HepG2 (cell line): Measurements from ENCODE around the gene INO80. TPM values are rescaled to one million over a fixed set of nuclear protein-coding genes. Genes with fewer than 3 reads are reported as not detected.

Source experiments
- ATAC-seq: fragments of 200-7000 bp; cut with Tn5 transposase; 3 replicates; pipeline ENCODE4 v1.9.1; 2020; ENCODE audit warnings: mild to moderate bottlenecking, moderate library complexity
- BruUV-seq: library from RNA; stranded (reverse); fragments of 400-500 nt; replicated peaks from 2 replicates; lab custom pipeline; 2021; lab: Mats Ljungman, UMichigan
- CTCF ChIA-PET: fragments of 300-600 bp; formaldehyde crosslinking; extraction: SDS; loops from one replicate; lab custom pipeline; 2021; ENCODE audit warnings: low total read pairs, inconsistent platforms, low intra/inter-chr PET ratio; lab: Yijun Ruan, JAX
- POLR2A ChIA-PET: fragments of 350-600 bp; sonication (Branson Sonifier 250); formaldehyde crosslinking; loops from one replicate; lab custom pipeline; 2020; ENCODE audit warnings: antibody characterized with exemption, inconsistent platforms; lab: Yijun Ruan, JAX
- DNase-seq: peaks from one replicate; pipeline ENCODE4 v3.0.0-alpha.2; 2015; ENCODE audit warnings: low spot score
- FAIRE-seq: peaks from 3 replicates; lab custom pipeline; 2011; peaks lifted over from hg19 to GRCh38; lab: Jason Lieb, UNC
- H2AFZ ChIP-seq: one replicate; pipeline ENCODE4 v1.6.1; 2011; ENCODE audit warnings: low read length, inconsistent platforms
- H3K27ac ChIP-seq: fragments of 300-600 bp; 3 replicates; pipeline ENCODE4 v1.8.0; 2011; ENCODE audit warnings: mixed run types, mild to moderate bottlenecking, mixed read lengths, low read length, inconsistent platforms; ENCODE audit not compliant: insufficient read depth; ENCODE audit errors: extremely low read length
- H3K27me3 ChIP-seq, 2 experiments: fragments of 200-600 bp in 1 of 2; 2 replicates in 1 of 2; 3 replicates in 1 of 2; pipeline versions ENCODE4 v1.6.0 to v1.8.0; 2011; ENCODE audit warnings: low read length in 2 of 2, mild to moderate bottlenecking in 2 of 2, moderate library complexity in 2 of 2, inconsistent platforms in 1 of 2; ENCODE audit not compliant: insufficient read depth in 2 of 2, control insufficient read depth in 1 of 2
- H3K36me3 ChIP-seq, 2 experiments: fragments of 200-600 bp in 1 of 2; replicated peaks in 1 of 2; 2 replicates in 1 of 2; 3 replicates in 1 of 2; pipeline versions ENCODE4 v1.5.1 to v1.8.0; 2011; ENCODE audit warnings: low read length in 2 of 2, inconsistent platforms in 1 of 2; ENCODE audit not compliant: insufficient read depth in 2 of 2, control insufficient read depth in 1 of 2
- H3K4me1 ChIP-seq: 2 replicates; pipeline ENCODE4 v1.5.1; 2012; ENCODE audit warnings: low read length, inconsistent platforms; ENCODE audit not compliant: insufficient read depth
- H3K4me2 ChIP-seq: 2 replicates; pipeline ENCODE4 v1.6.0; 2011; ENCODE audit warnings: low read depth, low read length, inconsistent platforms
- H3K4me3 ChIP-seq, 3 experiments: fragments of 200-600 bp in 1 of 3; sonication (generic), shearing (Covaris generic) in 1 of 3; replicated peaks in 1 of 3; 2 replicates each; pipeline ENCODE4 v1.5.1; 2011 to 2016; ENCODE audit warnings: low read length in 3 of 3, inconsistent platforms in 2 of 3, low read depth in 2 of 3, mild to moderate bottlenecking in 2 of 3, control low read depth in 1 of 3, mixed read lengths in 1 of 3; ENCODE audit not compliant: insufficient read depth in 1 of 3
- H3K79me2 ChIP-seq: one replicate; pipeline ENCODE4 v1.6.1; 2011; ENCODE audit warnings: low read length, inconsistent platforms; ENCODE audit not compliant: insufficient read depth
- H3K9ac ChIP-seq: 2 replicates; pipeline ENCODE4 v1.6.0; 2011; ENCODE audit warnings: mild to moderate bottlenecking, low read depth, low read length, inconsistent platforms; ENCODE audit not compliant: insufficient read depth
- H3K9me3 ChIP-seq: 2 replicates; pipeline ENCODE4 v1.5.1; 2012; ENCODE audit warnings: mild to moderate bottlenecking, low read length
- H4K20me1 ChIP-seq: 2 replicates; pipeline ENCODE4 v1.6.0; 2011; ENCODE audit warnings: inconsistent platforms, mild to moderate bottlenecking, low read length, moderate library complexity; ENCODE audit not compliant: insufficient read depth
- CTCF ChIP-seq: sonication (generic); formaldehyde crosslinking; IDR thresholded peaks from 2 replicates; pipeline ENCODE4 v1.5.0; 2020; ENCODE audit warnings: mild to moderate bottlenecking, missing genetic modification reagents, moderate library complexity
- KLF6 ChIP-seq: IDR thresholded peaks from 2 replicates; pipeline ENCODE4 v1.8.0; 2016; ENCODE audit warnings: missing biosample characterization, missing genetic modification reagents
- MAX ChIP-seq: IDR thresholded peaks from 2 replicates; pipeline ENCODE4 v1.6.1; 2012; ENCODE audit warnings: inconsistent platforms
- NAIF1 ChIP-seq: sonication (generic); formaldehyde crosslinking; IDR thresholded peaks from 2 replicates; pipeline ENCODE4 v1.5.0; 2020; ENCODE audit warnings: mild to moderate bottlenecking, missing genetic modification reagents, borderline replicate concordance
- REST ChIP-seq, 2 experiments: IDR thresholded peaks; 2 replicates each; pipeline ENCODE4 v1.6.1; 2011 to 2012; ENCODE audit warnings: low read length in 2 of 2, borderline replicate concordance in 1 of 2, low read depth in 1 of 2, mild to moderate bottlenecking in 1 of 2, moderate library complexity in 1 of 2
- SIX4 ChIP-seq: sonication (generic); formaldehyde crosslinking; IDR thresholded peaks from 2 replicates; pipeline ENCODE4 v1.4.0; 2020; ENCODE audit warnings: missing genetic modification reagents
- TBX3 ChIP-seq: fragments of 450-650 bp; IDR thresholded peaks from 2 replicates; pipeline ENCODE4 v1.6.1; 2017; ENCODE audit warnings: antibody characterized with exemption, mild to moderate bottlenecking, inconsistent platforms, borderline replicate concordance
- TOPORS ChIP-seq: sonication (generic); formaldehyde crosslinking; IDR thresholded peaks from 2 replicates; pipeline ENCODE4 v1.8.0; 2023; ENCODE audit warnings: mild to moderate bottlenecking, missing genetic modification reagents
- ZNF17 ChIP-seq: sonication (generic); formaldehyde crosslinking; IDR thresholded peaks from 2 replicates; pipeline ENCODE4 v1.5.0; 2020; ENCODE audit warnings: mild to moderate bottlenecking, missing genetic modification reagents
- ZNF547 ChIP-seq: sonication (generic); formaldehyde crosslinking; IDR thresholded peaks from 2 replicates; pipeline ENCODE4 v1.5.1; 2020; ENCODE audit warnings: mild to moderate bottlenecking, missing genetic modification reagents
- ZNF709 ChIP-seq: sonication (generic); formaldehyde crosslinking; IDR thresholded peaks from 2 replicates; pipeline ENCODE4 v1.5.0; 2020; ENCODE audit warnings: mild to moderate bottlenecking, missing genetic modification reagents
- ZNF816 ChIP-seq: sonication (generic); formaldehyde crosslinking; IDR thresholded peaks from 2 replicates; pipeline ENCODE4 v1.8.0; 2022; ENCODE audit warnings: missing genetic modification reagents, mild to moderate bottlenecking, borderline replicate concordance
- WGBS: methylation state at CpG from one replicate; pipeline ENCODE4 v1.1.6; 2017; ENCODE audit warnings: low lambda C conversion rate; 5-methylcytosine and 5-hydroxymethylcytosine counted together
- in situ Hi-C: cut with HindIII; loops from 2 replicates; pipeline ENCODE4 v1.10.0; 2017; ENCODE audit warnings: low pct_unique_long_range_greater_than_20kb; ENCODE audit not compliant: extremely low pct_ligation_motif_present
- intact Hi-C: fragments of 100-400 bp; cut with micrococcal nuclease; formaldehyde crosslinking; loops from one replicate; pipeline ENCODE4 v1.10.0; 2022; ENCODE audit not compliant: unreplicated experiment
- polyA plus RNA-seq, 8 experiments: library from polyadenylated mRNA; depleted of rRNA in 3 of 8; stranded (reverse) in 7 of 8; unstranded in 1 of 8; fragments of >200 nt; fragmentation: Illumina TruSeq in 4 of 8; extraction: Trizol in 4 of 8; gene quantifications; 2 replicates each; pipeline versions ENCODE4 v1.2.1 to v1.2.3, GENCODE V29; 2011 to 2016; ENCODE audit warnings: low read depth in 4 of 8, missing spikeins in 1 of 8, mixed read lengths in 1 of 8; ENCODE audit not compliant: insufficient read depth in 1 of 8
- total RNA-seq, 5 experiments: library from RNA; depleted of rRNA; stranded (reverse); fragments of >200 nt; fragmentation: Illumina TruSeq; extraction: Trizol; gene quantifications; 2 replicates each; pipeline ENCODE4 v1.2.3, GENCODE V29; 2016; ENCODE audit warnings: low read depth in 1 of 5

The INO80 gene
- total and polyA plus RNA-seq, 2 of the 13 experiments (the other 11 are each of a cell fraction or from before 2014, with no cell fraction given): 3.6 to 14.8 TPM

GRCh38 chr15:41105348-41106334, 10.4 kb downstream of the INO80 start:
- BruUV-seq: no TSS peak
- no peak overlapping the region for H3K4me2 ChIP-seq
- no peak for TF ChIP-seq CTCF (CRISPR knock-in tag)
- TF ChIP-seq ZNF816 (CRISPR knock-in tag): no peak
- TF ChIP-seq REST (IDR thresholded peaks at IDR 0.05; ENCODE audit: borderline replicate concordance in 1 of 2, low read depth in 1 of 2, low read length in 2 of 2): no peak
- no peak for TF ChIP-seq ZNF17 (CRISPR knock-in tag)
- no peak for TF ChIP-seq NAIF1 (CRISPR knock-in tag)
- no peak for TF ChIP-seq MAX
- no peak for TF ChIP-seq SIX4 (CRISPR knock-in tag)
- no peak for TF ChIP-seq TOPORS (CRISPR knock-in tag)
- no peak for TF ChIP-seq KLF6
- TF ChIP-seq ZNF547: no peak
- no peak for TF ChIP-seq TBX3
- no peak for TF ChIP-seq ZNF709 (CRISPR knock-in tag)
- 95% methylated on average over 11 of the region's 11 CpGs for WGBS
- in situ Hi-C loops: no loop called here
- H3K36me3 ChIP-seq: peaks cover 4 to 32% of the 10 kb centered on the region in 2 experiments; a peak in 4 of 5 replicates
- intact Hi-C loops: no loop called here
- peaks cover 15% of the 10 kb centered on the region for H3K4me1 ChIP-seq
- no peak overlapping the region for H3K27ac ChIP-seq
- no peaks in the 10 kb centered on the region for H3K9me3 ChIP-seq
- H3K79me2 ChIP-seq: peaks cover 79% of the 10 kb centered on the region
- H3K4me3 ChIP-seq: no peak overlapping the region
- H3K27me3 ChIP-seq: no peaks in the 10 kb centered on the region
- ChIA-PET POLR2A (interaction anchor here (1.1 to 1.4 kb wide), 2 partner anchors 9 to 11 kb away, joined by 3 read pairs; partner anchors contain the start of gene INO80), CTCF (no interaction called here)
- ATAC-seq (no peak), FAIRE-seq (no peak), DNase-seq (no peak)
- H3K9ac ChIP-seq: no peak overlapping the region
- H2AFZ ChIP-seq: no peak overlapping the region
- H4K20me1 ChIP-seq: peaks cover 18% of the 10 kb centered on the region
